Omental fat pad (tissue), 4 donors: ENCODE measurements around the gene TP53AIP1. TPM values are rescaled to one million over a fixed set of nuclear protein-coding genes. Genes with fewer than 3 reads are reported as not detected.

Experiments used
- ATAC-seq: fragments of 150-250 bp; one replicate; pipeline ENCODE4 v1.9.1; 2016; ENCODE audit warnings: mild to moderate bottlenecking, moderate library complexity; ENCODE audit not compliant: low FRiP score
- DNase-seq: peaks from one replicate; pipeline ENCODE4 v3.0.0-alpha.2; 2019; ENCODE audit warnings: low spot score
- total RNA-seq, 4 donors: library from RNA; depleted of rRNA; stranded (reverse); fragments of >200 nt; gene quantifications; one replicate each; pipeline ENCODE4 v1.1.0, GENCODE V29; 2016
- TF ChIP-seq, protein P1 (sequence below), 3 donors: fragments of 450-650 bp; IDR thresholded peaks; one replicate each; pipeline ENCODE4 v1.5.1; 2016 to 2017; ENCODE audit warnings: antibody characterized with exemption in 3 of 3, mild to moderate bottlenecking in 3 of 3, moderate library complexity in 2 of 3

Gene TP53AIP1
- total RNA-seq, 4 donors from 2014 or later: 0.24 to 0.37 TPM; not detected in 2

DNA sequence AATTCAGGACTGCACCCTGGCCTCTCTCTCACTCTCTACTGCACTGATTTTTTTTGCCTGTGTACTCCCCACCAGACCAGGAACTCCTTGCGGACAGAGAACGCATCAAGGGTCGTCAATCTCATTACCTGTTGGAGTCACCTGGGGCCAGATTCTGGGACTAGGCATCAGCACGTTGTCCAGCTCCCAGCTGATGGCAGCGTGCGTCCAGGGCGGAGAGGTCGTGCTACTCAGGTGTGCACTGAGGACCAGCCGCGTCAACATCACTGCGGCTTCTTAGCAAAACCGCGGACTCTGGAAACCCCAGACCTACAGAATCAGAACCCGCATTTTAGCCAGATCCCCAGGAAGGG is 38.4 kb downstream of the TP53AIP1 start:
- ATAC-seq (no peak), DNase-seq (no peak)
- TF ChIP-seq, protein P1, sequence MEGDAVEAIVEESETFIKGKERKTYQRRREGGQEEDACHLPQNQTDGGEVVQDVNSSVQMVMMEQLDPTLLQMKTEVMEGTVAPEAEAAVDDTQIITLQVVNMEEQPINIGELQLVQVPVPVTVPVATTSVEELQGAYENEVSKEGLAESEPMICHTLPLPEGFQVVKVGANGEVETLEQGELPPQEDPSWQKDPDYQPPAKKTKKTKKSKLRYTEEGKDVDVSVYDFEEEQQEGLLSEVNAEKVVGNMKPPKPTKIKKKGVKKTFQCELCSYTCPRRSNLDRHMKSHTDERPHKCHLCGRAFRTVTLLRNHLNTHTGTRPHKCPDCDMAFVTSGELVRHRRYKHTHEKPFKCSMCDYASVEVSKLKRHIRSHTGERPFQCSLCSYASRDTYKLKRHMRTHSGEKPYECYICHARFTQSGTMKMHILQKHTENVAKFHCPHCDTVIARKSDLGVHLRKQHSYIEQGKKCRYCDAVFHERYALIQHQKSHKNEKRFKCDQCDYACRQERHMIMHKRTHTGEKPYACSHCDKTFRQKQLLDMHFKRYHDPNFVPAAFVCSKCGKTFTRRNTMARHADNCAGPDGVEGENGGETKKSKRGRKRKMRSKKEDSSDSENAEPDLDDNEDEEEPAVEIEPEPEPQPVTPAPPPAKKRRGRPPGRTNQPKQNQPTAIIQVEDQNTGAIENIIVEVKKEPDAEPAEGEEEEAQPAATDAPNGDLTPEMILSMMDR (IDR thresholded peaks at IDR 0.05): no peak

DNA sequence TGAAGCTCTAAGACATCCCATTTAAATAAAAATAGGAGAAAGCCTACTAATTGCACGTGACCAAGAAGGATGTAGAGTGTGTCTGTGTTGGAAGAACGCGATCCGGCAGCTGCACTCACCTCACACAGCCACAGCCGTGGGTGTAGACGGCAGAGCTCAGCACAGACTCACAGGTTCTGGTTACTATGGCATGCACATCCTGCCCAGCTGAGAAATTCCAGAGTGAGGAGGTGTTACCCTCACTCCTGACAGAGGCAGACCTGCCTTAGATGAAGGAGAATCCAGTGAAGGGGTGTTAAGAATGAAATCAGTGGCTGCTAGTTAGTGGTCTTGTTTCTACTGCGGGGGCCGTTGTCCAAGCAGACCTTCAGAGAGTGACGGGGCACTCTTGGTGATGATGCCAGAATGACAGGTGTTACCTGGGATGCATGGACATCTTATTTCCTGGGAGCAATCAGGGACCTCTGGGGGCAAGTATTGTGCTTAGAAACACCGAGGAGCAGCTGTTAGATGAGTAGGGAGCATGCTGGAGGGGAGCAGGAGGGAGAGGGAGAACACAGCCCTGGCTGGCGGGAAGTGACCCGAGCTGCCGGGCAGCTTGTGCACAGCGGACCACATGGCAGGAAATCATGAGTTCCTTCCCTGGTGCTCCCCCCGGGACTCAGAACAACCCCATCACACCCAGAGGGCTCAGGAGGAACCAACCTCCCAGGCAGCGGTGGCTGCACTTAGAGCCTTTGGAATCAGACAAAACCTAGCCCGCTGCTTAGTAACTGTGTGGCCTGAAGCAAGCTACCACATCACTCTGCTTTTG is 39.2 kb downstream of the TP53AIP1 start:
- TF ChIP-seq, protein P1 (IDR thresholded peaks at IDR 0.05): no peak
- ATAC-seq (no peak), DNase-seq (no peak)

DNA sequence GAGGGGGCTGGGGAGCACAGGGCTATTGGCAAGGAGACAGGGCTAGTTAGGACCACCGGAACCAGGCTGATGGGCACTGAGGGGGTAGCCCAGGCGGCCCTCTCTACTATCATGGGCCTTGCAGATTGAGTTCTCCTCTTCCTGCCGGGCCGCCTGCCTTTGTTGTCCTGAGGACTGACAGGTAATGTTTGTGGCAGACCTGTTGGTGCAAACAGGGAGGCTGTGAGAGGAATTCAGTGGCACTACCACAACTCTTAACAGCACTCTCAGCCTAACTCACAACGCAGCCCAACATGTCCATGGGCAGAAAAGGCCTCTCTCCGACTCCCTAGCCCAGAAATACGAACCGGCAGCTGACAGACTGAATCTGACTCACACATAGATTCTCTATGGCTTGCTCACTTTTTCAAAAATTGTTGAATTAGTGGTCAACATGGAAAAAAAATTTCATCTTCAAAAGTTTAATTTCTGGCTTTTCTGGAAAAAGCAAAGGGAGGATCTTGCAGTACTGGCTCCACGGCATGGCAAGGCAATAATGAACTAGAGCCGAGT is 40.1 kb downstream of the TP53AIP1 start:
- ATAC-seq (no peak), DNase-seq (no peak)
- TF ChIP-seq, protein P1 (IDR thresholded peaks at IDR 0.05): no peak

DNA sequence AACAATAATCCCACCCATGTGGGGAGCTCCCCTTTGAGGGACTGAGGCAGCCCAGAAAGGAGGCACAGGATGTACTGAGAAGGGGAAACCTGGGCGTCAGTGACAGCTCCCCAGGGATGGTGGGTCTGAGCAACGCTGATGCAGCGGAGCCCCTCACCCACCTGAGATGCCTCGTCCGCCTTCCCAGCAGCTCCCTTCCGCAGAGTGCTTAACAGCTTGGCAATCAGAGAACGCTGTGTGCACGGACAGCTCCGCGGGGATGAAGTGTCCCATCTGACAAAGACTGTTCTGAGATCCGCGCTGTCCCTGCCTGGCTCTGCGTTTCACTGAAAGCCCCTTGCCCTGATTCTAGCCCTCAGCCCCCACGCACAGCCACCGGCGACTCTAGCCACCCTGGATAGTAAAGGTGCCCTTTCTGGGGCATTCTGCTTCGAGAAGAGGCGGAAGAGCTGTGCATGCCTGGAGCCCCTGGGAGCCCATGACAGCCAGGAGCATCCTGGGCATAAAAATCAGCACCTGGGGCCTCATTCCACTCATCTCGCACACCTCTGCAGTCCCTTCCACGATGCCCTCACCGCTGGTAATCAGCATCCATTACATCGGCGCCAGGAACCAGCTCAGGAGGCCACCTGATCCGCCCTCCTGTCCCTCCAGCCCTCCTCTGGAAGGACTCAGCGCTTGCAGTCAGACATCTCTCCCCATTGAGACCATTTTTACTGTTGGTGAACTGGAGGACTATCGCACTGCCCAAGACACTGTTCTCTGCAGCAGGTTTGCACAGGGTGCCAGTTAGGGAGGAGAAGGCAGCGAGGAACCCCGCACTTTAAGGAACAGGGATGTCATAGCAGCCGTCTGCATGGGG is 40.8 kb downstream of the TP53AIP1 start:
- ATAC-seq (no peak), DNase-seq (no peak)
- TF ChIP-seq, protein P1 (IDR thresholded peaks at IDR 0.05): no peak

DNA sequence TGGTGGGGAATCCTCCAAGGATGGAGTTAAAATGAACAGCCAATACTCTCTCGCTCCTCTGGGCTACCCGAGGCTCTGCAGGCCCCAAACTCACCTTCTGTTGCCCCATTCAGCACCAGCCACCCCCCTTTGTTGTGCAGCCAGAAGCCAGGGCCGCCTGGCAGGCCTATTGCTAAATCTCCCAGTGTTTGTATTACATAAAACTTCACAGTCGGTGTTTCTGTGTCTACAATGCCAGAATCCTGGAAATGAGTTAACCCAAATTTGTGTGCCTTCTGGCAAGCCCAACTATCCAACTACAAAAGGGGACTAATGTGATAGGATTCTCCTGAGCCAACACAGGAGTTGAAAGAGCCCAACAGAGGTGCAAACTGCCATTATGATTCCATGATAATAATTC is 42.2 kb downstream of the TP53AIP1 start:
- DNase-seq (no peak), ATAC-seq (no peak)
- TF ChIP-seq, protein P1 (IDR thresholded peaks at IDR 0.05): no peak

DNA sequence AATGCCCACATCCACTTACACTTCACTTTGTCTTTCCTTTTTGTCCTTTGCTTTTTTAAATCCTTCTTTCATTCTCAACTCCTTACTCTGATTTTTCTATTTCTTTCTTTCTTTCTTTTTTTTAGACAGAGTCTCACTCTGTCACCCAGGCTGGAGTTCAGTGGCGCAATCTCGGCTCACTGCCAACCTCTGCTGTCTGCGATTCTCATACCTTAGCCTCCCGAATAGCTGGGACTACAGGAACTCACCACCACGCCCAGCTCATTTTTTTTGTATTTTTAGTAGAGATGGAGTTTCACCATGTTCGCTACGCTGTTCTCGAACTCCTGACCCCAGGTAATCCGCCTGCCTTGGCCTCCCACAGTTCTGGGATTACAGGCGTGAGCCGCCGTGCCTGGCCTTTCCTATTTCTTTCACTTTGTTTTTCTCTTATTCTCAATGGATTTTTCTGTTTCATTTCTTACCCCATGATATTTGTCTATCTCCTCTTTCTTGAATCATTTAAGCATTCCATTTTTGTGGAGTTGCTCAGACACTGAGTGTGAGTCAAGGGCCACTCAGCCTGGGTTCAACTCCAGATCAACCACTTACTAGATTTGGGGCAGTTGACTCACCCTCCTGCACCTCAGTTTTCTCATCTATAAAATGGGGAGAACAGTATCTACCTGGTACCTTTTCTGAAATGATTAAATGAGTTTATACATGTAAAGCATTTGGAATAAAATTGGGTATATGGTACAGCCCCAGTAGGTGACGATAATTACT is 43.9 kb downstream of the TP53AIP1 start:
- DNase-seq (no peak), ATAC-seq (no peak)
- TF ChIP-seq, protein P1 (IDR thresholded peaks at IDR 0.05): no peak
